Measurements from ENCODE around the gene MYO1B. TPM values are rescaled to one million over a fixed set of nuclear protein-coding genes. Genes with fewer than 3 reads are reported as not detected.

MYO1B gene
- total and polyA plus RNA-seq, 2 of the 8 experiments (the other 6 are each of a cell fraction or from before 2014, with no cell fraction given) = 15.5 to 61.2 TPM

DNA sequence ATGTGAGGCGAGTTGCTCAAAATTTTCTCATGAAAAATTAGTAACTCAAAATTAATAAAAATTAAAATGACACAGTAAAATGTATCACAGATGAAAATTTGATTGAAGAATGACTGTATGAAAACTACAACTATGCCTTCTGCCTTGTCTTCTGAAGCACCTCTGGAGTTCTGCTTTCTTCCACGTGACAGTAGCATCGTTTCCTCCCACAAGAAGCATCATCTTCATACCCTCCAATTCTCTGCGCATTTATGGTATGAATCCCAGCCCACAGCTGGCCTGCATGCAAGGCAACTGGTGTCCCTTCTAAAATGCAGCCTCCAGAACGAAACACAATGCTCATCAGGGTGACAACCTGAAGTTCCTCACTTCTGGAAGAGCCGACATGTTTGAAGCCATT, 189.9 kb downstream of the MYO1B start:
- FAIRE-seq (no peak), DNase-seq (ENCODE audit: low read depth in 1 of 2, low spot score in 2 of 2) (no peak)
- H4K8ac ChIP-seq (ENCODE audit: extremely low read depth, insufficient read depth, low read length) = no peak overlapping the region
- no peak overlapping the region for H3K14ac ChIP-seq (ENCODE audit: insufficient read length)
- H2AK5ac ChIP-seq (ENCODE audit: low read depth, low read length) = no peak overlapping the region
- no peaks in the 10 kb centered on the region for H4K20me1 ChIP-seq (replicated peaks in 1 of 2; ENCODE audit: control insufficient read depth in 1 of 2, insufficient read depth in 2 of 2, low read length in 2 of 2)
- no peak overlapping the region for H2BK5ac ChIP-seq (ENCODE audit: low read depth, low read length)
- no peak overlapping the region for H2BK15ac ChIP-seq (ENCODE audit: low read length)
- no peak overlapping the region for H3K4me2 ChIP-seq (ENCODE audit: insufficient read depth in 1 of 2, low read depth in 2 of 2, low read length in 2 of 2)
- no peak overlapping the region for H4K5ac ChIP-seq (ENCODE audit: insufficient read length, low read depth, low read length)
- H2BK12ac ChIP-seq (ENCODE audit: low read depth, low read length) = no peak overlapping the region
- H3K23ac ChIP-seq (ENCODE audit: insufficient read length) = no peak overlapping the region
- H2AFZ ChIP-seq (ENCODE audit: low read length) = no peak overlapping the region
- no peaks in the 10 kb centered on the region for H3K79me2 ChIP-seq (ENCODE audit: control insufficient read depth in 1 of 2, insufficient read depth in 2 of 2, low read length in 2 of 2)
- 87% methylated on average over 6 of the region's 6 CpGs; no CpG with 5 or more reads in 1 of the 2 experiments for WGBS, 2 experiments (ENCODE audit: extremely low coverage in 1 of 2, insufficient coverage in 1 of 2, insufficient read length in 1 of 2, insufficient replicate concordance in 2 of 2, low coverage in 1 of 2, low lambda C conversion rate in 2 of 2, missing lambda C conversion rate in 1 of 2)
- no peak overlapping the region for H4K91ac ChIP-seq (replicated peaks; ENCODE audit: insufficient read length, low read length)
- H3K27me3 ChIP-seq (replicated peaks in 1 of 4; ENCODE audit: control insufficient read depth in 3 of 4, extremely low read depth in 1 of 4, insufficient read depth in 3 of 4, low read length in 3 of 4) = no peaks in the 10 kb centered on the region
- no peaks in the 10 kb centered on the region for H3K23me2 ChIP-seq (ENCODE audit: low read depth, low read length)
- no peak overlapping the region for H3K9ac ChIP-seq (replicated peaks in 1 of 4; ENCODE audit: extremely low read depth in 1 of 4, low read depth in 3 of 4, low read length in 3 of 4)
- H3K27ac ChIP-seq (ENCODE audit: low read depth, low read length) = no peak overlapping the region
- ChIA-PET CTCF (ENCODE audit: partially characterized antibody) (interaction anchor here (0.8 kb wide), 1 partner anchor 61 kb away, joined by 3 read pairs; no protein-coding TSS in a partner anchor), POLR2A (ENCODE audit: partially characterized antibody) (no interaction called here)
- no peaks in the 10 kb centered on the region for H3K79me1 ChIP-seq (ENCODE audit: low read depth, low read length)
- no peak overlapping the region for H2BK20ac ChIP-seq (ENCODE audit: low read length)
- no peak overlapping the region for H2BK120ac ChIP-seq (replicated peaks; ENCODE audit: low read depth, low read length)
- H3K18ac ChIP-seq (ENCODE audit: extremely low read depth, low read length) = no peak overlapping the region
- no peaks in the 10 kb centered on the region for H3K4me1 ChIP-seq (replicated peaks in 1 of 4; ENCODE audit: control insufficient read depth in 3 of 4, insufficient read depth in 4 of 4, low read length in 3 of 4)
- no peak overlapping the region for H3K56ac ChIP-seq (replicated peaks; ENCODE audit: insufficient read length, low read depth, low read length)
- no peak overlapping the region for H3K4ac ChIP-seq (replicated peaks; ENCODE audit: insufficient read length, low read depth, low read length)
- TF ChIP-seq, protein P1, sequence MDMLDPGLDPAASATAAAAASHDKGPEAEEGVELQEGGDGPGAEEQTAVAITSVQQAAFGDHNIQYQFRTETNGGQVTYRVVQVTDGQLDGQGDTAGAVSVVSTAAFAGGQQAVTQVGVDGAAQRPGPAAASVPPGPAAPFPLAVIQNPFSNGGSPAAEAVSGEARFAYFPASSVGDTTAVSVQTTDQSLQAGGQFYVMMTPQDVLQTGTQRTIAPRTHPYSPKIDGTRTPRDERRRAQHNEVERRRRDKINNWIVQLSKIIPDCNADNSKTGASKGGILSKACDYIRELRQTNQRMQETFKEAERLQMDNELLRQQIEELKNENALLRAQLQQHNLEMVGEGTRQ (IDR thresholded peaks at IDR 0.05; ENCODE audit: low read length) = no peak
- TF ChIP-seq SP1 (IDR thresholded peaks at IDR 0.05; ENCODE audit: low read depth, low read length) = no peak
- TF ChIP-seq RBBP5 (IDR thresholded peaks at IDR 0.05; ENCODE audit: borderline replicate concordance, low read depth, low read length) = no peak
- TF ChIP-seq POLR2A (IDR thresholded peaks at IDR 0.05; ENCODE audit: control extremely low read depth in 1 of 2, low read depth in 2 of 2, low read length in 2 of 2) = no peak
- no peak for TF ChIP-seq TAF7 (optimal IDR thresholded peaks at IDR 0.05; ENCODE audit: borderline replicate concordance, low read depth, low read length)
- no peak for TF ChIP-seq CHD1 (IDR thresholded peaks at IDR 0.05; ENCODE audit: low read depth, low read length)
- no peak for TF ChIP-seq MAFK (IDR thresholded peaks at IDR 0.05; ENCODE audit: low read depth, low read length)
- TF ChIP-seq SIX5 (IDR thresholded peaks at IDR 0.05; ENCODE audit: low read depth, low read length) = no peak
- no peak for TF ChIP-seq HDAC2 (IDR thresholded peaks at IDR 0.05; ENCODE audit: borderline replicate concordance in 1 of 2, low read depth in 2 of 2, low read length in 2 of 2)
- TF ChIP-seq HDAC6 (IDR thresholded peaks at IDR 0.05; ENCODE audit: low read depth, low read length) = no peak
- no peak for TF ChIP-seq CHD2 (IDR thresholded peaks at IDR 0.05; ENCODE audit: low read length)
- H3K36me3 ChIP-seq (ENCODE audit: control insufficient read depth in 2 of 4, insufficient read depth in 4 of 4, low read length in 3 of 4) = no peaks in the 10 kb centered on the region
- no peaks in the 10 kb centered on the region for H3K9me3 ChIP-seq (ENCODE audit: insufficient read depth in 2 of 2, low read depth in 1 of 2, low read length in 1 of 2)
- H3K4me3 ChIP-seq (ENCODE audit: extremely low read depth in 1 of 4, insufficient read depth in 2 of 4, low read depth in 3 of 4, low read length in 4 of 4) = no peak overlapping the region

Measured in H1 (cell line).